ENCODE results near the gene CABCOCO1.

CABCOCO1 gene

GRCh38 chr10:61662794-61663259 lies at the start of gene CABCOCO1:
Gene CABCOCO1, plus strand, starts transcription at chr10:61662929. Its CDS starts 44 bp downstream, at chr10:61662973.
- DNase-seq = peak; percentile 43 to 51

- no peak for DNase-seq
Observed at GRCh38 chr10:61613665-61614064, 49.1 kb upstream of the CABCOCO1 start.

- DNase-seq = no peak
Observed at GRCh38 chr10:61616611-61617010, 46.1 kb upstream of the CABCOCO1 start.

GRCh38 chr10:61617180-61617579 lies 45.5 kb upstream of the CABCOCO1 start:
- DNase-seq = no peak

- DNase-seq = no peak
Observed at GRCh38 chr10:61617586-61617985, 45.1 kb upstream of the CABCOCO1 start.

- DNase-seq = peak; percentile 52 to 82
Observed at GRCh38 chr10:61618388-61618961, 44.3 kb upstream of the CABCOCO1 start.

GRCh38 chr10:61620506-61620905 lies 42.2 kb upstream of the CABCOCO1 start:
- DNase-seq = no peak

GRCh38 chr10:61621605-61622051 lies 41.1 kb upstream of the CABCOCO1 start:
- peak; percentile 62 to 91 for DNase-seq

- peak in 1 of 2 experiments; percentile 1 for DNase-seq
Observed at GRCh38 chr10:61623161-61623560, 39.6 kb upstream of the CABCOCO1 start.

GRCh38 chr10:61626209-61626608 lies 36.5 kb upstream of the CABCOCO1 start:
- no peak for DNase-seq

GRCh38 chr10:61627266-61627665 lies 35.5 kb upstream of the CABCOCO1 start:
- DNase-seq = no peak

GRCh38 chr10:61628151-61628874 lies 34.4 kb upstream of the CABCOCO1 start:
- DNase-seq = no peak

- no peak for DNase-seq
Observed at GRCh38 chr10:61628875-61629513, 33.7 kb upstream of the CABCOCO1 start.

GRCh38 chr10:61629576-61629975 lies 33.2 kb upstream of the CABCOCO1 start:
- DNase-seq = no peak

GRCh38 chr10:61632057-61632670 lies 30.6 kb upstream of the CABCOCO1 start:
- DNase-seq = no peak

GRCh38 chr10:61633665-61634064 lies 29.1 kb upstream of the CABCOCO1 start:
- DNase-seq = no peak

- DNase-seq = no peak
Observed at GRCh38 chr10:61634746-61635145, 28.0 kb upstream of the CABCOCO1 start.

- no peak for DNase-seq
Observed at GRCh38 chr10:61635471-61635870, 27.3 kb upstream of the CABCOCO1 start.

- DNase-seq = no peak
Observed at GRCh38 chr10:61635932-61636331, 26.8 kb upstream of the CABCOCO1 start.

GRCh38 chr10:61639952-61640351 lies 22.8 kb upstream of the CABCOCO1 start:
- DNase-seq = no peak

- no peak for DNase-seq
Observed at GRCh38 chr10:61640856-61641255, 21.9 kb upstream of the CABCOCO1 start.

GRCh38 chr10:61642150-61642571 lies 20.6 kb upstream of the CABCOCO1 start:
- DNase-seq = no peak

GRCh38 chr10:61642676-61643075 lies 20.1 kb upstream of the CABCOCO1 start:
- no peak for DNase-seq
